HG03521 (cell line): Measurements from ENCODE around the gene CDK10.

Experiments used
- ATAC-seq: cut with Tn5 transposase; IDR thresholded peaks from one replicate; pipeline ENCODE4 v1.9.1; 2021; ENCODE audit warnings: mild to moderate bottlenecking, moderate library complexity; ENCODE audit not compliant: unreplicated experiment

CDK10 gene

GRCh38 chr16:89732142-89732917 is 45.8 kb downstream of the CDK10 start:
- ATAC-seq: no peak

- no peak for ATAC-seq
Observed at GRCh38 chr16:89732918-89733242, 46.4 kb downstream of the CDK10 start.

DNA sequence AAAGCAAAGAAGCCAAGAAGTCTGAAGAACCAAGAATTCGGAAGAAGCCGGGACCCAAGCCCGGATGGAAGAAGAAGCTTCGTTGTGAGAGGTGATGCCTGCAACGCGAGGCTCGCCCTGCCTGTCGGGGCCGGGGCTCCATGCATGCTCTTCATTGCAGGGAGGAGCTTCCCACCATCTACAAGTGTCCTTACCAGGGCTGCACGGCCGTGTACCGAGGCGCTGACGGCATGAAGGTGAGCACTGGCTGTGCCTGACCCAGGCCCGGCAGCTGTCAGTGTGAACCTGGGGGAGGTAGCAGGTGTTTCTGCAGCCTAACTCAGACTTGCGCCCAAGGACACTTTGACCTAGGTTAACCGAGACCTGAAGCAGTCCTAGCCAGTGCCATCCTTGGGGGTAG is 46.8 kb downstream of the CDK10 start:
- ATAC-seq: no peak

DNA sequence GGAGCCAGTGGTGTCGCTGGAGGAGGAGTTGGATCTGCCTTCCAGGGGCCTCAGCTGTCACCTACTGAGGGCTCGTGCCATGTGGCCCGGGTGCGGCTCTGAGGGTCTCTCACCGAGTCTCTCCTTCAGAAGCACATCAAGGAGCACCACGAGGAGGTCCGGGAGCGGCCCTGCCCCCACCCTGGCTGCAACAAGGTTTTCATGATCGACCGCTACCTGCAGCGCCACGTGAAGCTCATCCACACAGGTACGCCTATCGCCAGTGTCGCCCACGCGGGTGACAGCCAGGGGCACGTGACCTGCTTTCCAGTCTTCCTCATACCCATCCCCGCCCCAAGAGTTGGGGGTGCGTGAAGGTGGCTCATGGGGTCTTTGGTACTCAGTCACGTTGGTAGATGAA is 47.3 kb downstream of the CDK10 start:
- ATAC-seq: no peak

DNA sequence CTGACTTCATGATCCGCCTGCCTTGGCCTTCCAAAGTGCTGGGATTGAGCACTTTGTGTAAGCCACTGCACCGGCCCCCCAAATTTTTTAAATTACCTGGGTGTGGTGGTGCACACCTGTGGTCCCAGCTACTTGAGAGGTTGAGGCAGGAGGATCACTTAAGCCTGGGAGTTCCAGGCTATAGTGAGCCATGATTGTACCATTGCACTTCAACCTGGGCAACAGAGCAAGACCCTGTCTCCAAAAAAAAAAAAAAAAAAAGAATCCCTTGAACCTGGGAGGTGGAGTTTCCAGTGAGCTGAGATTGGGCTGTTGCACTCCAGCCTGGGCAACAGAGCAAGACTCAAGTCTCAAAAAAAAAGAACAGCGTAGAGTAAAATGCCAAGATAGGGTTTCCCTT is 50.1 kb downstream of the CDK10 start:
- no peak for ATAC-seq

DNA sequence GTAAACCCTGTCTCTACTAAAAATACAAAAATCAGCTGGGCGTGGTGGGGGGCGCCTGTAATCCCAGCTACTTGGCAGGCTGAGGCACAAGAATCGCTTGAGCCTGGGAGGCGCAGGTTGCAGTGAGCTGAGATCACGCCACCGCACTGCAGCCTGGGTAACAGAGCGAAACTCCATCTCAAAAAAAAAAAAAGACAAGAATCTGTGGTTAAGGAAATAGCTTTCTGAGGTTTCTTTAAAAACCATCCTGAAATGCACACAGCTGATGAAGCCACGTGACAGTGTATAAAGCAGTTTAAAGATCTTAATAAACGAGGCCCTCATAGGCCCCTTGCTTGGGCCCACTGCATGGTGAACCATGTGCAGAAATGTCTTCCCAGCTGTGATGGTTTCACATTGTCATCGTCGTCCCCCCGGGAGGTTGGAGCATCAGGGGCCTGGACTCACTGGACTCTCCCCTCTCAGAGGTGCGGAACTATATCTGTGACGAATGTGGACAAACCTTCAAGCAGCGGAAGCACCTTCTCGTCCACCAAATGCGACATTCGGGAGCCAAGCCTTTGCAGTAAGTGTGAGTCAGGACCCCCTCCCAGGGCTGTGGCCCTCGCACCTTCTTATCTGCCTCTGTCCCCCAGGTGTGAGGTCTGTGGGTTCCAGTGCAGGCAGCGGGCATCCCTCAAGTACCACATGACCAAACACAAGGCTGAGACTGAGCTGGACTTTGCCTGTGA is 51.0 kb downstream of the CDK10 start:
- no peak for ATAC-seq

GRCh38 chr16:89738072-89738377 is 51.5 kb downstream of the CDK10 start:
- ATAC-seq: no peak

- ATAC-seq: no peak
Observed at GRCh38 chr16:89738538-89739317, 52.2 kb downstream of the CDK10 start.

GRCh38 chr16:89739383-89739782 is 52.9 kb downstream of the CDK10 start:
- ATAC-seq: no peak

GRCh38 chr16:89741342-89742014 is 55.0 kb downstream of the CDK10 start:
- no peak for ATAC-seq

DNA sequence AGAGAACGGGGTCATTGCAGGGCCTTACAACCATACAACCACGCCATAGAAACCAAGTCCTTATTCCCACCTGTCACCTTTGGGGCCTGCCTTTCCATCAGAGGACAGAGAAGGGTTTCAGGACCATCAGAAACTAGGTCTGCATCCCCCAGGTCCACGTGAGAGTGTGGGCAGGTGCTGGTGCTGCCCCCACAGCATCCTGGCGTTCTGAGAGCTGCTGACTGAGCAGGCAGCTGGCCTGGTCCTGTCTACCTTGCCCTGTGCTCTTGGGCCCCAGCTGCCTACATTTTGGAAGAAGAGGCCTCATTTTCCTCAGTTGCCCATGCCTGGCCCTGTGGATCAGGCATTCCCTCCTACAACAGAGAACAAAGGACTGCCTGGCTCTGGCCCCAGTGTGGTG is 56.5 kb downstream of the CDK10 start:
- no peak for ATAC-seq

DNA sequence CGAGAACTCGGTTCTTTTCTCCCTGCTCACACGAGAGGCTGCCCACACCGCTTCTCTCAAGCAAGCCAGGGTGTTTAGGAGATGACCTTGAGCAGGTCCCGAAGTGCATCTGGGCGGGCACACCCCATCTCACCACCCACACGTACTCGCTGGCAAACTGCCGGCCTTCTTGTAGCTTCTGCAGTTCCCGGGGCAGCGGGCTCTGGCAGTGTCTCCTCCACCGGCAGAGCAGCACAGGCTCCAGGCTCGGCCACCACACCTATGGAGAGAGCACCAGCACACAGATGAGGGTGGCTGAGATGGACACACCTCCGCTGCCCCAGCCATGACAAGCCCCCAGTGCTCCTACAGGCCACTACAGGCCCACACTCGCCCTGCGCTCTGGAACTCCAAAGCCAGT is 58.3 kb downstream of the CDK10 start:
- no peak for ATAC-seq
